Ishikawa (cell line): Measurements from ENCODE around the gene PLA2R1.

ENCODE experiments used
- CEBPB ChIP-seq: IDR thresholded peaks from 2 replicates; pipeline ENCODE4 v1.6.1; 2012
- CREB1 ChIP-seq: IDR thresholded peaks from 2 replicates; pipeline ENCODE4 v1.6.1; 2012; ENCODE audit warnings: low read depth
- EGR1 ChIP-seq: IDR thresholded peaks from 2 replicates; pipeline ENCODE4 v1.6.1; 2012
- EP300 ChIP-seq: IDR thresholded peaks from 2 replicates; pipeline ENCODE4 v1.6.1; 2012; ENCODE audit warnings: borderline replicate concordance
- FOXM1 ChIP-seq: IDR thresholded peaks from 2 replicates; pipeline ENCODE4 v1.6.1; 2012; ENCODE audit warnings: low read depth, borderline replicate concordance
- NFIC ChIP-seq: IDR thresholded peaks from 2 replicates; pipeline ENCODE4 v1.6.1; 2012
- RAD21 ChIP-seq: IDR thresholded peaks from 2 replicates; pipeline ENCODE4 v1.6.1; 2012; ENCODE audit warnings: low read depth
- TAF1 ChIP-seq: IDR thresholded peaks from 2 replicates; pipeline ENCODE4 v1.6.1; 2012; ENCODE audit warnings: low read depth, mild to moderate bottlenecking
- TCF12 ChIP-seq: IDR thresholded peaks from 2 replicates; pipeline ENCODE4 v1.6.1; 2012; ENCODE audit warnings: low read depth
- TEAD4 ChIP-seq: IDR thresholded peaks from 2 replicates; pipeline ENCODE4 v1.6.1; 2012
- YY1 ChIP-seq: IDR thresholded peaks from 2 replicates; pipeline ENCODE4 v1.6.1; 2012; ENCODE audit warnings: low read depth
- ZBTB7A ChIP-seq: IDR thresholded peaks from 2 replicates; pipeline ENCODE4 v1.6.1; 2012; ENCODE audit warnings: low read depth
- TF ChIP-seq, protein P1 (sequence below): IDR thresholded peaks from 2 replicates; pipeline ENCODE4 v1.6.1; 2012; ENCODE audit warnings: low read depth, mild to moderate bottlenecking
- TF ChIP-seq, protein P2 (sequence below): IDR thresholded peaks from 2 replicates; pipeline ENCODE4 v1.6.1; 2012
- TF ChIP-seq, protein P3 (sequence below): IDR thresholded peaks from 2 replicates; pipeline ENCODE4 v1.6.1; 2012

The PLA2R1 gene

DNA sequence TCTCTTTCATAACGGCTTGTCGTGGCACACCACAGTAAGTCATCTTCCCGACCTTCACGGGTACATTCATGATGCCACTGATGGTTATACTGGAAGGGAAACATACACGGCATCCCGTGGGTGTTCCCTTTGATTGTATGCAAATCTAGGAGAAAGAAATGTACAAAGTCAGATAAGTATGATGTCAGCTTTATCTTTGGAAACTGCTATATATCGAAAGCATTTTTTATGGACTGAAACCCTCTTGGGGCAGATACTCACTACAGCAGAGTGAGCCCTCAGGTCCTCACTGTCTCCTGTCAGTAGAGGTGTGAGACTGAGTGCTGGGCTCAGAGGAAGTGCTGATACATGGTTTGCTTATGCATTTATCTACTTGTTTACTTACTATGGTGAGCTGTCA is 20.4 kb downstream of the PLA2R1 start:
- TF ChIP-seq EP300 (no peak), NFIC (no peak), RAD21 (no peak), YY1 (no peak), TEAD4 (no peak), TCF12 (no peak), CREB1 (no peak), EGR1 (no peak), CEBPB (no peak), FOXM1 (no peak), ZBTB7A (no peak), TAF1 (no peak)
- TF ChIP-seq, protein P1, sequence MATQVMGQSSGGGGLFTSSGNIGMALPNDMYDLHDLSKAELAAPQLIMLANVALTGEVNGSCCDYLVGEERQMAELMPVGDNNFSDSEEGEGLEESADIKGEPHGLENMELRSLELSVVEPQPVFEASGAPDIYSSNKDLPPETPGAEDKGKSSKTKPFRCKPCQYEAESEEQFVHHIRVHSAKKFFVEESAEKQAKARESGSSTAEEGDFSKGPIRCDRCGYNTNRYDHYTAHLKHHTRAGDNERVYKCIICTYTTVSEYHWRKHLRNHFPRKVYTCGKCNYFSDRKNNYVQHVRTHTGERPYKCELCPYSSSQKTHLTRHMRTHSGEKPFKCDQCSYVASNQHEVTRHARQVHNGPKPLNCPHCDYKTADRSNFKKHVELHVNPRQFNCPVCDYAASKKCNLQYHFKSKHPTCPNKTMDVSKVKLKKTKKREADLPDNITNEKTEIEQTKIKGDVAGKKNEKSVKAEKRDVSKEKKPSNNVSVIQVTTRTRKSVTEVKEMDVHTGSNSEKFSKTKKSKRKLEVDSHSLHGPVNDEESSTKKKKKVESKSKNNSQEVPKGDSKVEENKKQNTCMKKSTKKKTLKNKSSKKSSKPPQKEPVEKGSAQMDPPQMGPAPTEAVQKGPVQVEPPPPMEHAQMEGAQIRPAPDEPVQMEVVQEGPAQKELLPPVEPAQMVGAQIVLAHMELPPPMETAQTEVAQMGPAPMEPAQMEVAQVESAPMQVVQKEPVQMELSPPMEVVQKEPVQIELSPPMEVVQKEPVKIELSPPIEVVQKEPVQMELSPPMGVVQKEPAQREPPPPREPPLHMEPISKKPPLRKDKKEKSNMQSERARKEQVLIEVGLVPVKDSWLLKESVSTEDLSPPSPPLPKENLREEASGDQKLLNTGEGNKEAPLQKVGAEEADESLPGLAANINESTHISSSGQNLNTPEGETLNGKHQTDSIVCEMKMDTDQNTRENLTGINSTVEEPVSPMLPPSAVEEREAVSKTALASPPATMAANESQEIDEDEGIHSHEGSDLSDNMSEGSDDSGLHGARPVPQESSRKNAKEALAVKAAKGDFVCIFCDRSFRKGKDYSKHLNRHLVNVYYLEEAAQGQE = no peak
- TF ChIP-seq, protein P2, sequence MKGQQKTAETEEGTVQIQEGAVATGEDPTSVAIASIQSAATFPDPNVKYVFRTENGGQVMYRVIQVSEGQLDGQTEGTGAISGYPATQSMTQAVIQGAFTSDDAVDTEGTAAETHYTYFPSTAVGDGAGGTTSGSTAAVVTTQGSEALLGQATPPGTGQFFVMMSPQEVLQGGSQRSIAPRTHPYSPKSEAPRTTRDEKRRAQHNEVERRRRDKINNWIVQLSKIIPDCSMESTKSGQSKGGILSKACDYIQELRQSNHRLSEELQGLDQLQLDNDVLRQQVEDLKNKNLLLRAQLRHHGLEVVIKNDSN = no peak
- TF ChIP-seq, protein P3, sequence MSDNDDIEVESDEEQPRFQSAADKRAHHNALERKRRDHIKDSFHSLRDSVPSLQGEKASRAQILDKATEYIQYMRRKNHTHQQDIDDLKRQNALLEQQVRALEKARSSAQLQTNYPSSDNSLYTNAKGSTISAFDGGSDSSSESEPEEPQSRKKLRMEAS = no peak

DNA sequence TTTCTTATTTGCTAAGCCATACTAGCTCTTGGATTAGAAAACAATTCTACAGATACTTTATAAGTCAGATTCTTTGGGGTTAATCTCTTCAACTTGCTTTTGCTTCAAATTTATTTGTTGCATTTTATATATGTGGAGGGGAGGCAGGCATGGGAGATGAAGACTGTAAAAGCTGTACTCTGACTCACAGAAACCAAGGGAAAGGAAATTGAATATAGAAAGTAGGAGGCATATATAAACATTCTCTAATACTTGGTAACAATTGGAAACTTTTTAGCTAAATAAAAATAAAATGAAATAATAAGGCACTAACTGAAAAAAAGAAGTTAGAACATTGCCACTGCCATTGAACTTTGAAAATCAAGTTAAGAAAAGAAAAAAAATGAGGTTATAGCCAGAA is 21.3 kb downstream of the PLA2R1 start:
- TF ChIP-seq TEAD4 (no peak), TCF12 (no peak), CEBPB (no peak), TAF1 (no peak), ZBTB7A (no peak), FOXM1 (no peak), CREB1 (no peak)
- TF ChIP-seq, protein P2 = no peak
- TF ChIP-seq, protein P1 = no peak

GRCh38 chr2:160039166-160039903 is 23.1 kb downstream of the PLA2R1 start:
- TF ChIP-seq NFIC = 0 out of 2 replicates have a peak, but pooled peaks have one; percentile 21
- no peak for TF ChIP-seq YY1

DNA sequence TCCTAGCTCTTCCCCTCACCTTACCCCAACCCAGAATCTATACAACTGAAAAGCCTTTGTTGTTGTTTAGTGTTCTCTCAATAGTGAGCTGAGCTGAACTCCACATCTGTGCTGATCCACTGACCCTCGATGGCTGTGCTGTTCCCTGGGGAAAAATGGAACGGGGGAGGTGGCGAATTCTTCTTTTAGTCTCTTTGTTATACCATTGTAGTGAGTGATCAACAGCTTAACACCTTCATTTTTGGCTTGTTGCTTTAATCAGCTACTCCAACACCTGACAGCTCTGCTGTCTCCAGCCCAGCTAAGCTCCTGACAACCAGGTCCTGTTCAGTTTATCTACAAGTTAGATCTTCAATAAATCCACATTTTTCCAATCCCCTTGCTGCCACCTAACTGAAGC is 25.7 kb downstream of the PLA2R1 start:
- TF ChIP-seq, protein P2 = no peak
- no peak for TF ChIP-seq EGR1
- TF ChIP-seq, protein P1 = no peak
- no peak for TF ChIP-seq TCF12
- no peak for TF ChIP-seq NFIC
- no peak for TF ChIP-seq FOXM1
- TF ChIP-seq EP300 = no peak
- no peak for TF ChIP-seq CREB1
- no peak for TF ChIP-seq TEAD4
- TF ChIP-seq, protein P3 = no peak
- no peak for TF ChIP-seq RAD21
- TF ChIP-seq TAF1 = no peak
- no peak for TF ChIP-seq YY1
